ENCODE results near the gene KANK2. TPM values are rescaled to one million over a fixed set of nuclear protein-coding genes. Genes with fewer than 3 reads are reported as not detected.

KANK2 gene
- total and polyA plus RNA-seq, 2 of the 13 experiments (the other 11 are each of a cell fraction or from before 2014, with no cell fraction given): 5.7 to 12.9 TPM

- TF ChIP-seq POLR2A (IDR thresholded peaks at IDR 0.05; ENCODE audit: insufficient read depth in 1 of 2, low read depth in 2 of 2, low read length in 2 of 2): 0 out of 4 replicates have a peak, but pooled peaks of 1 of the 2 experiments have one; percentile 39
- TF ChIP-seq MAF1 (CRISPR knock-in tag; IDR thresholded peaks at IDR 0.05; ENCODE audit: borderline replicate concordance): 0 out of 2 replicates have a peak, but pooled peaks have one; percentile 23
- peak; percentile 65 for TF ChIP-seq GATAD2A (CRISPR knock-in tag; IDR thresholded peaks at IDR 0.05)
- TF ChIP-seq KDM4B (CRISPR knock-in tag; IDR thresholded peaks at IDR 0.05): no peak
- no peak for TF ChIP-seq SMARCC2 (IDR thresholded peaks at IDR 0.05)
- peak; percentile 51; the same call in 1 of the 2 replicates for TF ChIP-seq ZGPAT (CRISPR knock-in tag; IDR thresholded peaks at IDR 0.05)
- no peak for TF ChIP-seq CBX5 (CRISPR knock-in tag; IDR thresholded peaks at IDR 0.05; ENCODE audit: borderline replicate concordance)
- TF ChIP-seq MLXIP (CRISPR knock-in tag; IDR thresholded peaks at IDR 0.05; ENCODE audit: borderline replicate concordance): no peak
- TF ChIP-seq MTA3 (CRISPR knock-in tag; IDR thresholded peaks at IDR 0.05): no peak
- TF ChIP-seq ZNF839 (CRISPR knock-in tag; IDR thresholded peaks at IDR 0.05; ENCODE audit: borderline replicate concordance): no peak
- peak; percentile 17; the same call in 1 of the 2 replicates for TF ChIP-seq POLR2G (IDR thresholded peaks at IDR 0.05; ENCODE audit: low read depth, low read length)
- no peak for TF ChIP-seq ZNF253 (CRISPR knock-in tag; IDR thresholded peaks at IDR 0.05; ENCODE audit: borderline replicate concordance)
- TF ChIP-seq ELF3 (CRISPR knock-in tag; IDR thresholded peaks at IDR 0.05): peak; percentile 45; the same call in 1 of the 2 replicates
- no peak for TF ChIP-seq GZF1 (CRISPR knock-in tag; IDR thresholded peaks at IDR 0.05)
- TF ChIP-seq ZNF335 (CRISPR knock-in tag; IDR thresholded peaks at IDR 0.05): no peak
- TF ChIP-seq ZNF282 (IDR thresholded peaks at IDR 0.05; ENCODE audit: partially characterized antibody): no peak
- no peak for TF ChIP-seq GLI4 (CRISPR knock-in tag; IDR thresholded peaks at IDR 0.05; ENCODE audit: borderline replicate concordance)
- TF ChIP-seq ZSCAN31 (CRISPR knock-in tag; IDR thresholded peaks at IDR 0.05; ENCODE audit: low read depth): no peak
- TF ChIP-seq XBP1 (CRISPR knock-in tag; IDR thresholded peaks at IDR 0.05): no peak
- no peak for TF ChIP-seq TCF12 (IDR thresholded peaks at IDR 0.05)
- no peak for TF ChIP-seq TCF12 (CRISPR knock-in tag; IDR thresholded peaks at IDR 0.05)
- TF ChIP-seq ZNF841 (CRISPR knock-in tag; IDR thresholded peaks at IDR 0.05; ENCODE audit: borderline replicate concordance): no peak
- no peak for TF ChIP-seq KLF6 (CRISPR knock-in tag; IDR thresholded peaks at IDR 0.05)
- peak; percentile 45; the same call in 1 of the 2 replicates for TF ChIP-seq ZNF644 (CRISPR knock-in tag; IDR thresholded peaks at IDR 0.05; ENCODE audit: low read depth)
- no peak for TF ChIP-seq ZFP41 (CRISPR knock-in tag; IDR thresholded peaks at IDR 0.05; ENCODE audit: borderline replicate concordance)
- peak; percentile 90 for TF ChIP-seq ZNF263 (CRISPR knock-in tag; IDR thresholded peaks at IDR 0.05)
- no peak for TF ChIP-seq ZNF766 (CRISPR knock-in tag; IDR thresholded peaks at IDR 0.05; ENCODE audit: borderline replicate concordance)
- TF ChIP-seq ZMYM4 (CRISPR knock-in tag; IDR thresholded peaks at IDR 0.05): peak; percentile 38; the same call in 1 of the 2 replicates
- no peak for TF ChIP-seq ARNTL (CRISPR knock-in tag; IDR thresholded peaks at IDR 0.05)
- TF ChIP-seq NBN (conservative IDR thresholded peaks at IDR 0.05): no peak
- TF ChIP-seq ZNF446 (CRISPR knock-in tag; IDR thresholded peaks at IDR 0.05): no peak
These were observed 66.4 kb downstream of the KANK2 start (continued) for GRCh38 chr19:11130824-11131455.

Measured in HepG2 (cell line).